Ovary (tissue), 9 donors: Measurements from ENCODE around the gene TSSK6. TPM values are rescaled to one million over a fixed set of nuclear protein-coding genes. Genes with fewer than 3 reads are reported as not detected.

ENCODE experiments used
- DNase-seq, 5 donors: peaks; one replicate each; pipeline ENCODE4 v3.0.0-alpha.2; 2019 to 2020
- H3K27ac ChIP-seq, 2 donors: fragments of 200-600 bp; one replicate each; pipeline versions ENCODE4 v1.5.1 to v1.8.0; 2019 to 2022
- H3K27me3 ChIP-seq: fragments of 200-600 bp; one replicate; pipeline ENCODE4 v1.8.0; 2022
- H3K36me3 ChIP-seq: fragments of 200-600 bp; sonication (generic); one replicate; pipeline ENCODE4 v1.5.1; 2019
- H3K4me1 ChIP-seq: one replicate; pipeline ENCODE4 v1.8.1; 2013; ENCODE audit warnings: mild to moderate bottlenecking, moderate library complexity; ENCODE audit not compliant: insufficient read depth
- H3K4me3 ChIP-seq: fragments of 200-600 bp; sonication (generic); one replicate; pipeline ENCODE4 v1.5.1; 2017
- H3K9me3 ChIP-seq, 2 donors: fragments of 200-600 bp in 1 of 2; sonication (generic) in 1 of 2; one replicate each; pipeline versions ENCODE4 v1.5.1 to v1.8.1; 2013 to 2019; ENCODE audit warnings: mild to moderate bottlenecking in 1 of 2, moderate library complexity in 1 of 2
- EP300 ChIP-seq: sonication (generic); formaldehyde crosslinking; IDR thresholded peaks from one replicate; pipeline ENCODE4 v1.6.1; 2017; ENCODE audit warnings: antibody characterized with exemption
- POLR2A ChIP-seq: fragments of 450-650 bp; IDR thresholded peaks from one replicate; pipeline ENCODE4 v1.6.1; 2017; ENCODE audit warnings: antibody characterized with exemption, mild to moderate bottlenecking, moderate library complexity
- WGBS, 3 donors: extraction: QIAGEN DNeasy Blood & Tissue Kit in 1 of 3; methylation state at CpG; one replicate each; pipeline versions ENCODE4 v1.1.5 to v1.1.7; 2013 to 2017; 5-methylcytosine and 5-hydroxymethylcytosine counted together
- intact Hi-C, 4 donors: fragments of 100-400 bp; cut with DNase I; formaldehyde crosslinking; loops; one replicate each; pipeline versions ENCODE4 v1.11.0 to v1.15.1; 2022 to 2023
- polyA plus RNA-seq, 2 donors: library from polyadenylated mRNA; stranded (reverse); fragments of 200-250 nt in 1 of 2; fragments of 350-450 nt in 1 of 2; fragmentation: Illumina TruSeq in 1 of 2; extraction: RNeasy Lipid Tissue Mini Kit (QIAGEN cat#74804) in 1 of 2; gene quantifications; one replicate each; pipeline ENCODE4 v1.2.3, GENCODE V29; 2013 to 2014
- total RNA-seq, 7 donors: library from RNA; depleted of rRNA in 2 of 7; stranded (reverse); fragments of >200 nt in 2 of 7; fragmentation: NEBNext Ultra II Directional in 3 of 7; extraction: Animal tissue kit (Norgen Biotek cat#: 25700) in 3 of 7; gene quantifications; one replicate each; pipeline versions ENCODE4 v1.1.0 to v1.2.4, GENCODE V29; 2016 to 2023
- TF ChIP-seq, protein P1 (sequence below), 3 donors: fragments of 450-650 bp in 2 of 3; fragments of 200-600 bp in 1 of 3; IDR thresholded peaks; one replicate each; pipeline versions ENCODE4 v1.5.1 to v1.8.0; 2016 to 2022; ENCODE audit warnings: antibody characterized with exemption in 3 of 3, mild to moderate bottlenecking in 1 of 3
- donor health status: DM: no; HTN: no; CAD: no; lungs with moderate emphysema.
- donor health status: DM: no; HTN: no; CAD: no.
- donor health status: Bipolar disorder and iron deficiency.
- donor health status: DM: yes; HTN: yes; CAD: no.
- donor health status: DM: no; HTN: no; CAD: no.
- donor health status: DM: yes; HTN: yes; CAD: no.

Gene TSSK6
- total and polyA plus RNA-seq, 9 donors = 0.76 to 2.5 (median 1.1) TPM; not detected in 1

DNA sequence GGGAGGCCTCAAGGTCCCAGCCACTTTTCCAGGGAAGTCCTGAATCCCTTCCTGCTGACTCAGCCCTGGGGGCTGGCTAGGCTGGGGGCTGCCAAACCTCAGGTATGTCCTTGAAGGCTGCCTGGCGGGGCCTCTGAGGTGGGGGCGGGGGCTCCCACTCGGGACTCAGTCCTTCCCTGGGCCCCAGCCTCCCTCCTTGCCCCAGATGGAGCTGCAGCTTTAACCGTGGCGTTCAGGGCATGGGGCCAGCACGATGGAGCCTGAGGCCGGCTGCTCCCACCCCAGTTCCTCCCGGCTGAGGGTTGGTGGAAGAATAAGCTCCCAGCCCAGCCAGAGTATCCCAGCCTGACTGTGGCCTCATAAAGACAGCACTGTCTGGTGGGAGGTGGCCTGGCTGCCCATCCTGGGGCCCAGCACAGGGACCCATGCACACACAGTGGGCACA, 35.2 kb upstream of the TSSK6 start:
- no peaks in the 10 kb centered on the region for H3K4me1 ChIP-seq
- DNase-seq = no peak
- no peaks in the 10 kb centered on the region for H3K27me3 ChIP-seq
- 0 to 5% (median 2%) methylated on average over 6 to 8 of the region's 8 CpGs for WGBS, 3 donors
- no peak overlapping the region for H3K27ac ChIP-seq
- intact Hi-C loops = no loop called here
- TF ChIP-seq EP300 (no peak), POLR2A (no peak)
- TF ChIP-seq, protein P1, sequence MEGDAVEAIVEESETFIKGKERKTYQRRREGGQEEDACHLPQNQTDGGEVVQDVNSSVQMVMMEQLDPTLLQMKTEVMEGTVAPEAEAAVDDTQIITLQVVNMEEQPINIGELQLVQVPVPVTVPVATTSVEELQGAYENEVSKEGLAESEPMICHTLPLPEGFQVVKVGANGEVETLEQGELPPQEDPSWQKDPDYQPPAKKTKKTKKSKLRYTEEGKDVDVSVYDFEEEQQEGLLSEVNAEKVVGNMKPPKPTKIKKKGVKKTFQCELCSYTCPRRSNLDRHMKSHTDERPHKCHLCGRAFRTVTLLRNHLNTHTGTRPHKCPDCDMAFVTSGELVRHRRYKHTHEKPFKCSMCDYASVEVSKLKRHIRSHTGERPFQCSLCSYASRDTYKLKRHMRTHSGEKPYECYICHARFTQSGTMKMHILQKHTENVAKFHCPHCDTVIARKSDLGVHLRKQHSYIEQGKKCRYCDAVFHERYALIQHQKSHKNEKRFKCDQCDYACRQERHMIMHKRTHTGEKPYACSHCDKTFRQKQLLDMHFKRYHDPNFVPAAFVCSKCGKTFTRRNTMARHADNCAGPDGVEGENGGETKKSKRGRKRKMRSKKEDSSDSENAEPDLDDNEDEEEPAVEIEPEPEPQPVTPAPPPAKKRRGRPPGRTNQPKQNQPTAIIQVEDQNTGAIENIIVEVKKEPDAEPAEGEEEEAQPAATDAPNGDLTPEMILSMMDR (IDR thresholded peaks at IDR 0.05) = no peak
- H3K4me3 ChIP-seq = no peak overlapping the region
- H3K9me3 ChIP-seq = no peaks in the 10 kb centered on the region
- no peaks in the 10 kb centered on the region for H3K36me3 ChIP-seq

DNA sequence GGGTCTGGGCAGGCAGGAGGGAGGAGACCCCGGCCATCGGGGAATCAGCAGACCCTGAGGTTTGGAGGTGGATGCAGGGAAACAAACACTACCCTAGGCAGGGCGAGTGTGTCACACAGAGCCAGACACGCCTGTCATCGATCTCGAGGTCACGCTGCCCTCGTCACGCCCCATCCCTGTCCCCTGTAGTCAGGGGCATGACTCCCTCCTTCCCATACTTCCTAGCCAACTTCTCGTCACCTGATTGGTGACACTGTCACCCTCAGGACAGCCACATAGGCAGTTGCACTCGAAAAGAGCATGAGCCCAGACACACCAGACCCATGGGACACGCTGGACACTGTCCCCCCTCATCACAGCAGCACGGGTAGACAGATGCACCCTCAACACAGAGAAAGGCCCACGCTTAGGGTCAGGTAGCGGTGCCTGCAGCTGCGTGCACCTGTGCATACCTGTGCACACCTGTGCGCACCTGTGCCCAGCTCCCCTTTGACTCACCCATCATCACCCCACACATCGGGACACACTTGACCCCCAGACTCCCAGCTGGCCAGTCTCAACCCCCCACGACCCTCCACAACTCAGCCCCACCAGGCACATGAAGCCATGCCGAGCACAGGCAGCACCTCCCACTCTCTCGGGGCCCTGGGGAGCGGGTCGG, 34.6 kb upstream of the TSSK6 start:
- TF ChIP-seq, protein P1 (IDR thresholded peaks at IDR 0.05) = no peak
- no peak for TF ChIP-seq POLR2A
- no peak for TF ChIP-seq EP300
- no peaks in the 10 kb centered on the region for H3K27me3 ChIP-seq
- no peak overlapping the region for H3K4me3 ChIP-seq
- intact Hi-C loops = no loop called here
- no peaks in the 10 kb centered on the region for H3K9me3 ChIP-seq
- H3K4me1 ChIP-seq = no peaks in the 10 kb centered on the region
- no peak for DNase-seq
- H3K36me3 ChIP-seq = no peaks in the 10 kb centered on the region
- H3K27ac ChIP-seq = no peak overlapping the region
- 34 to 52% (median 38%) methylated on average over 20 to 23 of the region's 23 CpGs for WGBS, 3 donors

DNA sequence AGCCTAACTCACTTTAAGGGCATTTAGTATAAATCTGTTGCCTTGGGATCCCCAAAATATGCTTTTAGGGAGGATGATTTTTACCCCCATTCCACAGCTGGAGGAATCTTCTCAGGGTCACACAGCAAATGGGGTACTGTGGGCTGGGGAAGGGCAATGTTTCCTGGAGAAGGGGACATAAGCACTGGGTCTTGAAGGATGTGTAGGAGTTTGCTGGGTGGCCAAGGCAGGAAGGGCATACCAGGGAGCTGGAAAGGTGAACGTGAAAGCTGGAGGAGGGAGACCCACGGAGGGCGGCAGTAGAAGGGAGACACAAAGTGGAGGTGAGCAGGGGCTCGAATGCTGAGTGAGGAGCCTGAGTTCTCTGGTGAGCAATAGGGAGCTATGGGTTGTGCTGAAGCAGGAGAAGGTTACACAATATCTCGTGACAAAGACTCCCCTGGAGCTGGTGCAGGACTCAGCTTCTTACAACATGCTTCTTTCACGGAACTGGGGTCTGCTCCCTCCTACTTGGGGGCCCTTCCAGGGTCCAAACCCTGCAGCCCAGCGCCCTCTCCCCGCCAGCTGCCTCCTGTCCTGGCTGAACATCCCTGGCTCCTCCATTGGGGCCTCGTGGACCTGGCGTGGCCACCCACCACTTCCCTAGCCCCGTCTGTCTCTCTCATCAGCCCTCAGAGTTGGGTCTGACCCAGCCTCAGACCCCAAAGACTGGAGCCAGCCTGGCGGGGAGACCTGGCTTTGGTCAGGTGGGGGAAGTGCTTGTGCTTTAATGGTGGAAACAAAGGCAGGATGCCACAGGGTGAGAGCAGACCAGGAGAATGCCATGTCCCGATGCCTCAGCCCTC, 33.8 kb upstream of the TSSK6 start:
- intact Hi-C loops = no loop called here
- 63 to 71% (median 64%) methylated on average over 13 of the region's 13 CpGs for WGBS, 3 donors
- no peak for DNase-seq
- TF ChIP-seq, protein P1 (IDR thresholded peaks at IDR 0.05) = no peak
- TF ChIP-seq EP300 (no peak), POLR2A (no peak)
- Histone ChIP-seq H3K4me1 (no peaks in the 10 kb centered on the region), H3K9me3 (no peaks in the 10 kb centered on the region), H3K36me3 (no peaks in the 10 kb centered on the region), H3K27ac (no peak overlapping the region), H3K4me3 (no peak overlapping the region), H3K27me3 (no peaks in the 10 kb centered on the region)

DNA sequence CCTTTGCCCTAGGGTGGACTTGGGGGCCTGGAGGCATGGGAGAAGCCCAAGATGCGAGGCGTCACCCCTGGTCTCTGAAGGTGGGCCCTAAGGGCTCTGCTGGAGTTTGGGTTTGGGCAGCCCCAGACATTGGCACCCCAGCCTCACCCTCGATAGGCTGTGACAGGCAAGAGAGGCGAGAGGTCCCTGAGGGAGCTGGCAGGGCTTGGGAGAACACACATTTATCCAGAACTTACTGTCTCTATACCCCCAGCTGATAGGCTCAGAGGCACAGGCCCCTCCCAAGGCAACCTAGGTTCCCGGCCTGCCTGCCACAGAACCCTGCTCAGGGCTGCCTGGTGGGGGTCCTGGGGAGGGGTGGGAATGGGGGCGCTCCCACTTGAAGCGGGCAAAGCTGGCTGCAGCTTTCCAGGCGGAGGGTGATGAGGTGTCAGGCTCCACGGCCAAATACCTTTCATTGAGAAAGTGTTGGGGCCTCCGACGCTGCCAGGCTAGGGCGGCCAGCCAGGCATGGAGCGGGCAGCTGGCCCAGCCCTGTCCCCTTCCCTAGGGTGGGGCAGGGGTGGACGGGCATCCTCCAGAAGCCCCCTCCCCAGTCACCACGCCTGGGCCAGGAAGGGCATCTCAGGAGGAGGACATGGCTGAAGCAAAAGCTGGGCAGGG, 32.5 kb upstream of the TSSK6 start:
- no peak overlapping the region for H3K4me3 ChIP-seq

More for the DNA sequence above, 32.5 kb upstream of the TSSK6 start:
- H3K9me3 ChIP-seq = no peaks in the 10 kb centered on the region
- intact Hi-C loops = no loop called here
- H3K36me3 ChIP-seq = no peaks in the 10 kb centered on the region
- H3K27ac ChIP-seq = no peak overlapping the region
- H3K27me3 ChIP-seq = no peaks in the 10 kb centered on the region
- 72 to 81% (median 81%) methylated on average over 13 to 15 of the region's 15 CpGs for WGBS, 3 donors
- DNase-seq = no peak
- TF ChIP-seq EP300 (no peak), POLR2A (no peak)
- TF ChIP-seq, protein P1 (IDR thresholded peaks at IDR 0.05) = no peak
- no peaks in the 10 kb centered on the region for H3K4me1 ChIP-seq
